GM06990 (cell line): ENCODE measurements around the gene TTLL13.
A peak's percentile ranks its signal among the peaks of the same experiment; 100 is the strongest.

Experiments used
- DNase-seq: peaks from one replicate; pipeline ENCODE4 v3.0.0-alpha.2; 2011; ENCODE audit not compliant: insufficient read length; ENCODE audit errors: extremely low read depth
- H3K27me3 ChIP-seq: replicated peaks from 2 replicates; pipeline ENCODE4 v1.6.0; 2011; ENCODE audit warnings: low read length; ENCODE audit not compliant: control insufficient read depth, insufficient read depth
- H3K36me3 ChIP-seq: 2 replicates; pipeline ENCODE4 v1.5.1; 2011; ENCODE audit warnings: low read length; ENCODE audit not compliant: control insufficient read depth, insufficient read depth
- H3K4me3 ChIP-seq: replicated peaks from 2 replicates; pipeline ENCODE4 v1.5.1; 2011; ENCODE audit warnings: low read depth, mild to moderate bottlenecking, control low read depth, low read length
- TF ChIP-seq, protein P1 (sequence below): IDR thresholded peaks from 2 replicates; pipeline ENCODE4 v1.5.1; 2011; ENCODE audit warnings: low read length, control low read depth, mild to moderate bottlenecking, inconsistent platforms; ENCODE audit not compliant: insufficient read depth, poor library complexity, severe bottlenecking

Gene TTLL13

GRCh38 chr15:90265271-90266060, 16.1 kb downstream of the TTLL13 start, which contains the start of gene NGRN:
Gene NGRN, plus strand, starts transcription at chr15:90265672. Its CDS starts 41 bp downstream, at chr15:90265713.
- TF ChIP-seq, protein P1, sequence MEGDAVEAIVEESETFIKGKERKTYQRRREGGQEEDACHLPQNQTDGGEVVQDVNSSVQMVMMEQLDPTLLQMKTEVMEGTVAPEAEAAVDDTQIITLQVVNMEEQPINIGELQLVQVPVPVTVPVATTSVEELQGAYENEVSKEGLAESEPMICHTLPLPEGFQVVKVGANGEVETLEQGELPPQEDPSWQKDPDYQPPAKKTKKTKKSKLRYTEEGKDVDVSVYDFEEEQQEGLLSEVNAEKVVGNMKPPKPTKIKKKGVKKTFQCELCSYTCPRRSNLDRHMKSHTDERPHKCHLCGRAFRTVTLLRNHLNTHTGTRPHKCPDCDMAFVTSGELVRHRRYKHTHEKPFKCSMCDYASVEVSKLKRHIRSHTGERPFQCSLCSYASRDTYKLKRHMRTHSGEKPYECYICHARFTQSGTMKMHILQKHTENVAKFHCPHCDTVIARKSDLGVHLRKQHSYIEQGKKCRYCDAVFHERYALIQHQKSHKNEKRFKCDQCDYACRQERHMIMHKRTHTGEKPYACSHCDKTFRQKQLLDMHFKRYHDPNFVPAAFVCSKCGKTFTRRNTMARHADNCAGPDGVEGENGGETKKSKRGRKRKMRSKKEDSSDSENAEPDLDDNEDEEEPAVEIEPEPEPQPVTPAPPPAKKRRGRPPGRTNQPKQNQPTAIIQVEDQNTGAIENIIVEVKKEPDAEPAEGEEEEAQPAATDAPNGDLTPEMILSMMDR, result no peak
- DNase-seq, result peak; percentile 91
- H3K27me3 ChIP-seq, result no peaks in the 10 kb centered on the region

DNA sequence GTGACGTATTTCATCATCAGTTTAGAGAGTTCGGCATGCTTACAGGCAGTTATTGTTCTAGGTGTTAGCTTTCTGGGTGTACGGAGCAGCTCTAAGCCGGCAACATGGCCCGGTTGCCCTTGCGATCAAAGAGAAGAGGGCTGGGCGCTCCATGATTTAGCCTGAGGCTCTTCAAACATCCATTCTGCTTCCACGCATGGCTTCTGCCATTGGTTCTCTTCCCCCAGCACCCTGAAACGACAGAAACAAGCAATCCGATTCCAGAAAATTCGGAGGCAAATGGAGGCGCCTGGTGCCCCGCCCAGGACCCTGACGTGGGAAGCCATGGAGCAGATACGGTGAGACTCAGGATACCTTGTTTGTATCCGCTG, 16.7 kb downstream of the TTLL13 start:
- no peak for DNase-seq
- TF ChIP-seq, protein P1, result peak; percentile 2
- Histone ChIP-seq H3K4me3 (peak overlapping the region; percentile 91), H3K27me3 (no peaks in the 10 kb centered on the region), H3K36me3 (peaks cover 4% of the 10 kb centered on the region; the same call in 1 of the 2 replicates)

More at GRCh38 chr15:90265271-90266060, 16.1 kb downstream of the TTLL13 start, which contains the start of gene NGRN:
- Histone ChIP-seq H3K36me3 (no peaks in the 10 kb centered on the region; the same call in 1 of the 2 replicates), H3K4me3 (peak within 1 kb of the TSS; percentile 91)

GRCh38 chr15:90266485-90266884, 17.1 kb downstream of the TTLL13 start:
- Histone ChIP-seq H3K4me3 (peak overlapping the region; percentile 91), H3K36me3 (peaks cover 6% of the 10 kb centered on the region), H3K27me3 (no peaks in the 10 kb centered on the region)
- TF ChIP-seq, protein P1, result no peak
- DNase-seq, result no peak

GRCh38 chr15:90268415-90268814, 19.1 kb downstream of the TTLL13 start:
- no peak overlapping the region for H3K4me3 ChIP-seq
- no peak for DNase-seq
- TF ChIP-seq, protein P1, result no peak
- no peaks in the 10 kb centered on the region for H3K27me3 ChIP-seq
- peaks cover 10% of the 10 kb centered on the region for H3K36me3 ChIP-seq

GRCh38 chr15:90270502-90271150, 21.3 kb downstream of the TTLL13 start:
- DNase-seq, result no peak
- TF ChIP-seq, protein P1, result no peak
- peaks cover 11% of the 10 kb centered on the region for H3K36me3 ChIP-seq
- H3K4me3 ChIP-seq, result no peak overlapping the region
- H3K27me3 ChIP-seq, result no peaks in the 10 kb centered on the region
